CD4-positive, alpha-beta memory T cell (primary cell): ENCODE results near the gene PRDM16. TPM values are rescaled to one million over a fixed set of nuclear protein-coding genes. Genes with fewer than 3 reads are reported as not detected.

Experiments used
- CTCF ChIA-PET: fragments of 350-600 bp; sonication (Branson Sonifier 250); formaldehyde crosslinking; loops from one replicate; lab custom pipeline; 2021; ENCODE audit warnings: inconsistent platforms; ENCODE audit not compliant: partially characterized antibody; lab: Charles Lee
- POLR2A ChIA-PET: fragments of 350-600 bp; sonication (Branson Sonifier 250); formaldehyde crosslinking; loops from one replicate; lab custom pipeline; 2021; ENCODE audit not compliant: partially characterized antibody; lab: Charles Lee
- DNase-seq, 5 donors: peaks; one replicate each; pipeline versions ENCODE4 v3.0.0 to v3.0.0-alpha.2; 2020 to 2022; ENCODE audit warnings: mixed read lengths in 1 of 5
- H3K27ac ChIP-seq: one replicate; pipeline ENCODE4 v1.7.0; 2013; ENCODE audit warnings: low read depth, low read length
- H3K27me3 ChIP-seq: 2 replicates; pipeline ENCODE4 v1.7.0; 2013; ENCODE audit warnings: mild to moderate bottlenecking, low read length, moderate library complexity; ENCODE audit not compliant: insufficient read depth
- H3K36me3 ChIP-seq: 2 replicates; pipeline ENCODE4 v1.7.0; 2013; ENCODE audit warnings: mild to moderate bottlenecking, low read length, moderate library complexity; ENCODE audit not compliant: insufficient read depth
- H3K4me1 ChIP-seq: 2 replicates; pipeline ENCODE4 v1.7.0; 2013; ENCODE audit warnings: mild to moderate bottlenecking, low read length, moderate library complexity; ENCODE audit not compliant: insufficient read depth
- H3K4me3 ChIP-seq, 2 donors: one replicate each; pipeline ENCODE4 v1.7.0; 2013; ENCODE audit warnings: low read length in 2 of 2, mild to moderate bottlenecking in 1 of 2
- H3K9me3 ChIP-seq, 2 donors: one replicate each; pipeline ENCODE4 v1.7.0; 2013; ENCODE audit warnings: low read length in 2 of 2, control low read depth in 1 of 2; ENCODE audit not compliant: control insufficient read depth in 1 of 2
- H3K27ac Mint-ChIP-seq, 7 donors: one replicate each; pipeline ENCODE4 v1.8.0; 2020 to 2021; ENCODE audit warnings: mixed read lengths in 7 of 7, mild to moderate bottlenecking in 6 of 7, inconsistent platforms in 3 of 7, moderate library complexity in 3 of 7
- H3K27me3 Mint-ChIP-seq, 2 donors: one replicate each; pipeline ENCODE4 v1.8.0; 2020 to 2021; ENCODE audit warnings: mixed read lengths in 2 of 2
- H3K36me3 Mint-ChIP-seq, 2 donors: one replicate each; pipeline ENCODE4 v1.8.0; 2020 to 2021; ENCODE audit warnings: mixed read lengths in 2 of 2, inconsistent platforms in 1 of 2, mild to moderate bottlenecking in 1 of 2
- H3K4me1 Mint-ChIP-seq, 4 donors: one replicate each; pipeline ENCODE4 v1.8.0; 2020 to 2021; ENCODE audit warnings: mixed read lengths in 4 of 4, mild to moderate bottlenecking in 1 of 4
- H3K4me3 Mint-ChIP-seq, 8 donors: one replicate each; pipeline ENCODE4 v1.8.0; 2020 to 2021; ENCODE audit warnings: mixed read lengths in 8 of 8, mild to moderate bottlenecking in 7 of 8, moderate library complexity in 6 of 8, inconsistent platforms in 3 of 8
- H3K9me3 Mint-ChIP-seq, 8 donors: one replicate each; pipeline ENCODE4 v1.8.0; 2020 to 2021; ENCODE audit warnings: mixed read lengths in 8 of 8, mild to moderate bottlenecking in 5 of 8, inconsistent platforms in 3 of 8, moderate library complexity in 1 of 8
- intact Hi-C: fragments of 100-400 bp; cut with micrococcal nuclease; formaldehyde crosslinking; loops from one replicate; pipeline ENCODE4 v1.15.1; 2023
- polyA plus RNA-seq, 2 donors: library from polyadenylated mRNA; unstranded; fragments of 300-500 nt; fragmentation: Illumina TruSeq; gene quantifications; one replicate each; pipeline ENCODE4 v1.2.3, GENCODE V29; 2021
- total RNA-seq, 2 experiments: library from RNA; stranded (reverse); gene quantifications; one replicate each; pipeline ENCODE4 v1.2.3, GENCODE V29; 2021

PRDM16 gene
- total and polyA plus RNA-seq, 4 experiments from 2014 or later = not detected

- Histone ChIP-seq H3K27ac (no peak overlapping the region), H3K4me1 (no peaks in the 10 kb centered on the region), H3K4me3 (no peak overlapping the region), H3K36me3 (no peaks in the 10 kb centered on the region), H3K27me3 (no peaks in the 10 kb centered on the region), H3K9me3 (no peaks in the 10 kb centered on the region)
- peaks cover 5 to 11% of the 10 kb centered on the region in 2 donors for H3K27me3 Mint-ChIP-seq
- POLR2A ChIA-PET = no interaction called here
- intact Hi-C loops = no loop called here
- CTCF ChIA-PET = no interaction called here
- H3K4me1 Mint-ChIP-seq = no peaks in the 10 kb centered on the region
- H3K4me3 Mint-ChIP-seq = no peak overlapping the region
- peaks cover 0 to 1% (median 0%) of the 10 kb centered on the region in 8 donors for H3K9me3 Mint-ChIP-seq
- no peaks in the 10 kb centered on the region for H3K36me3 Mint-ChIP-seq
- DNase-seq = no peak
- no peak overlapping the region for H3K27ac Mint-ChIP-seq
Observed at GRCh38 chr1:3365523-3366125, 296.6 kb downstream of the PRDM16 start.

GRCh38 chr1:3366126-3367051, 297.4 kb downstream of the PRDM16 start:
- H3K4me1 Mint-ChIP-seq = no peaks in the 10 kb centered on the region
- H3K9me3 ChIP-seq = no peaks in the 10 kb centered on the region
- H3K27me3 Mint-ChIP-seq = peaks cover 5 to 11% of the 10 kb centered on the region in 2 donors
- no peak overlapping the region for H3K4me3 Mint-ChIP-seq
- no peaks in the 10 kb centered on the region for H3K4me1 ChIP-seq
- no peak overlapping the region for H3K27ac ChIP-seq
- CTCF ChIA-PET = no interaction called here
- no peaks in the 10 kb centered on the region for H3K27me3 ChIP-seq
- intact Hi-C loops = no loop called here
- POLR2A ChIA-PET = no interaction called here
- H3K36me3 ChIP-seq = no peaks in the 10 kb centered on the region
- no peak overlapping the region for H3K4me3 ChIP-seq
- H3K9me3 Mint-ChIP-seq = peaks cover 0 to 1% (median 0%) of the 10 kb centered on the region in 8 donors
- DNase-seq = no peak
- no peak overlapping the region for H3K27ac Mint-ChIP-seq
- no peaks in the 10 kb centered on the region for H3K36me3 Mint-ChIP-seq

GRCh38 chr1:3367376-3367775, 298.4 kb downstream of the PRDM16 start:
- H3K36me3 Mint-ChIP-seq = no peaks in the 10 kb centered on the region
- no peak overlapping the region for H3K4me3 Mint-ChIP-seq
- H3K27ac ChIP-seq = no peak overlapping the region
- H3K27me3 ChIP-seq = no peaks in the 10 kb centered on the region
- no peaks in the 10 kb centered on the region for H3K9me3 ChIP-seq
- no peak for DNase-seq
- intact Hi-C loops = no loop called here
- no peaks in the 10 kb centered on the region for H3K36me3 ChIP-seq
- H3K9me3 Mint-ChIP-seq = peaks cover 0 to 1% (median 0%) of the 10 kb centered on the region in 8 donors
- CTCF ChIA-PET = no interaction called here
- H3K4me1 ChIP-seq = no peaks in the 10 kb centered on the region
- peaks cover 0 to 2% (median 2%) of the 10 kb centered on the region in 4 donors for H3K4me1 Mint-ChIP-seq
- POLR2A ChIA-PET = no interaction called here
- no peak overlapping the region for H3K27ac Mint-ChIP-seq
- H3K27me3 Mint-ChIP-seq = peaks cover 2 to 5% of the 10 kb centered on the region in 2 donors
- no peak overlapping the region for H3K4me3 ChIP-seq

GRCh38 chr1:3368059-3368458, 299.1 kb downstream of the PRDM16 start:
- Mint-ChIP-seq H3K4me1 (peaks cover 2 to 9% (median 4%) of the 10 kb centered on the region in 4 donors), H3K27me3 (peaks cover 2 to 4% of the 10 kb centered on the region in 2 donors), H3K36me3 (no peaks in the 10 kb centered on the region), H3K4me3 (no peak overlapping the region), H3K9me3 (peaks cover 0 to 1% (median 0%) of the 10 kb centered on the region in 8 donors), H3K27ac (no peak overlapping the region)
- intact Hi-C loops = no loop called here
- POLR2A ChIA-PET = no interaction called here
- no peaks in the 10 kb centered on the region for H3K9me3 ChIP-seq
- H3K27ac ChIP-seq = no peak overlapping the region
- no peak overlapping the region for H3K4me3 ChIP-seq
- H3K36me3 ChIP-seq = no peaks in the 10 kb centered on the region
- peaks cover 7% of the 10 kb centered on the region for H3K4me1 ChIP-seq
- H3K27me3 ChIP-seq = no peaks in the 10 kb centered on the region
- CTCF ChIA-PET = no interaction called here
- no peak for DNase-seq

GRCh38 chr1:3368711-3369445, 299.9 kb downstream of the PRDM16 start:
- H3K27me3 Mint-ChIP-seq = peaks cover 2 to 4% of the 10 kb centered on the region in 2 donors
- no peaks in the 10 kb centered on the region for H3K36me3 Mint-ChIP-seq
- POLR2A ChIA-PET = no interaction called here

GRCh38 chr1:3369446-3370076, 300.6 kb downstream of the PRDM16 start:
- H3K9me3 Mint-ChIP-seq = peaks cover 0 to 1% (median 0%) of the 10 kb centered on the region in 8 donors
- H3K27me3 Mint-ChIP-seq = peaks cover 2 to 4% of the 10 kb centered on the region in 2 donors
- no peaks in the 10 kb centered on the region for H3K36me3 Mint-ChIP-seq
- H3K27me3 ChIP-seq = no peaks in the 10 kb centered on the region
- H3K4me1 Mint-ChIP-seq = peaks cover 2 to 14% (median 5%) of the 10 kb centered on the region in 4 donors
- ChIA-PET POLR2A (no interaction called here), CTCF (no interaction called here)
- peaks cover 12% of the 10 kb centered on the region for H3K4me1 ChIP-seq
- no peaks in the 10 kb centered on the region for H3K9me3 ChIP-seq
- H3K4me3 Mint-ChIP-seq = no peak overlapping the region
- H3K27ac ChIP-seq = no peak overlapping the region
- H3K27ac Mint-ChIP-seq = no peak overlapping the region
- intact Hi-C loops = no loop called here
- H3K4me3 ChIP-seq = no peak overlapping the region
- DNase-seq = no peak
- H3K36me3 ChIP-seq = no peaks in the 10 kb centered on the region

More at GRCh38 chr1:3368711-3369445, 299.9 kb downstream of the PRDM16 start:
- Histone ChIP-seq H3K36me3 (no peaks in the 10 kb centered on the region), H3K9me3 (no peaks in the 10 kb centered on the region), H3K27ac (no peak overlapping the region), H3K4me1 (peaks cover 12% of the 10 kb centered on the region), H3K27me3 (no peaks in the 10 kb centered on the region), H3K4me3 (no peak overlapping the region)
- Mint-ChIP-seq H3K27ac (no peak overlapping the region), H3K4me3 (no peak overlapping the region), H3K9me3 (peaks cover 0 to 1% (median 0%) of the 10 kb centered on the region in 8 donors), H3K4me1 (peaks cover 2 to 14% (median 5%) of the 10 kb centered on the region in 4 donors)
- CTCF ChIA-PET = no interaction called here
- intact Hi-C loops = no loop called here
- DNase-seq = no peak
